NCI-H82 treated with DMSO at 0.1 percent for 48 hours (cell line): Measurements from ENCODE around the gene MAP1S.
A peak's percentile ranks its signal among the peaks of the same experiment; 100 is the strongest.
"Not testable (repeated sequence)": the region's sequence is repeated elsewhere in the genome, so short reads cannot be mapped to it uniquely, and the experiment has no call there.

Experiments used
- DNase-seq: peaks from one replicate; lab custom pipeline; 2025; ENCODE audit not compliant: unreplicated experiment; lab: John Stamatoyannopoulos, UW

The MAP1S gene

GRCh38 chr19:17762505-17763229 lies 43.4 kb downstream of the MAP1S start:
- DNase-seq, result peak; percentile 73

GRCh38 chr19:17764348-17764747 lies 45.1 kb downstream of the MAP1S start:
- no peak for DNase-seq

- no peak for DNase-seq
Measured at GRCh38 chr19:17765069-17765618, 45.9 kb downstream of the MAP1S start.

GRCh38 chr19:17766543-17767131 lies 47.4 kb downstream of the MAP1S start:
- DNase-seq, result peak; percentile 71

GRCh38 chr19:17767559-17767958 lies 48.3 kb downstream of the MAP1S start:
- no peak for DNase-seq

DNA sequence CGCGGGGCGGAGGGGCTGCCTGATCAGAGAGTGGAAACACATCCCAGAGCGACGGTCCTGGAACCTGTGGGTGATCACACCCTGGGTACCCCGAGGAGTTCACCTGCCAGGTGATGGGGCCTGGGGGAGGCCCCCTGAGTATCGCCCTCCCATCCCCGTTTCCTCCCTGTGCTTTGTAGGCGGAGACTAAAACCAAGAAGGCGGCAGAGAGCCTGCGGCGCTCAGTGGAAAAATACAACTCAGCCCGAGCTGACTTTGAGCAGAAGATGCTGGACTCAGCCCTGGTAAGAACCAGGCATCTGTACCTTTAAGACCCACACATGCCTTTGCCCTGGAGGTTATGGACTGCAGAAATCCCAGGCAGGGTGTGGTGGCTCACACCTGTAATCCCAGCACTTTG lies 51.3 kb downstream of the MAP1S start:
- no peak for DNase-seq

GRCh38 chr19:17772172-17772571 lies 52.9 kb downstream of the MAP1S start:
- no peak for DNase-seq

DNA sequence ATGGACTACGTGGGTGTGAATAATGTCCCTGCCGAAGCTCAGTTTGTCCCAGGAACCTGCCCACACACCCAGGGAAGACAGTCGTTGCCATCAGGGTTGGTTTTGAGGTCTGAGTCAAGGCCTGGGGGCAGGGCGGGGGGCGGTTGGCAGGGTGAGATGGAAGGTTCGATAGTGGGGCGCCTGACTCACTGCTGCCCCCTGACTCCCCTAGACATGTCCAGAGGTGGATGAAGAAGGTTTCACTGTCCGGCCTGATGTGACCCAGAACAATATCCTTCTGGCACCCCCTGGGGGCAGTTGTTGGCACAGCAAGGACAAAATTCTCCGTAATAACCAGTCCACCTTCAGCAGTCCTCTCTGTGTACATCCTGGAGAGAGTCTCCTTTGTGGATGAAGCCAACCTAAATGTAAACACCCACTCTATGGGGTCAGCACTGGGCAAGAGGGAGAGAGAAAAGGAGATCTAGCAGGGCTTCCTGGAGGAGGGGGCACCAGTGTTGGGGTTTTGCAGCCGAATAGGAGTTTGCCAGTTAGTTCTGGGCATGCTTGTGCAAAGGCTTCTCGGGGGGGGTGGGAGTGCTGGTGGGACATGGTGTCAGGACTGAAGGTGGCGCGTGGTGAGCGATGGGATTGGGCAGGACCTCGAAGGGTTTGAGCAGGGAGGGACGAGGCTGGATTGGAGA lies 56.1 kb downstream of the MAP1S start:
- no peak for DNase-seq

DNA sequence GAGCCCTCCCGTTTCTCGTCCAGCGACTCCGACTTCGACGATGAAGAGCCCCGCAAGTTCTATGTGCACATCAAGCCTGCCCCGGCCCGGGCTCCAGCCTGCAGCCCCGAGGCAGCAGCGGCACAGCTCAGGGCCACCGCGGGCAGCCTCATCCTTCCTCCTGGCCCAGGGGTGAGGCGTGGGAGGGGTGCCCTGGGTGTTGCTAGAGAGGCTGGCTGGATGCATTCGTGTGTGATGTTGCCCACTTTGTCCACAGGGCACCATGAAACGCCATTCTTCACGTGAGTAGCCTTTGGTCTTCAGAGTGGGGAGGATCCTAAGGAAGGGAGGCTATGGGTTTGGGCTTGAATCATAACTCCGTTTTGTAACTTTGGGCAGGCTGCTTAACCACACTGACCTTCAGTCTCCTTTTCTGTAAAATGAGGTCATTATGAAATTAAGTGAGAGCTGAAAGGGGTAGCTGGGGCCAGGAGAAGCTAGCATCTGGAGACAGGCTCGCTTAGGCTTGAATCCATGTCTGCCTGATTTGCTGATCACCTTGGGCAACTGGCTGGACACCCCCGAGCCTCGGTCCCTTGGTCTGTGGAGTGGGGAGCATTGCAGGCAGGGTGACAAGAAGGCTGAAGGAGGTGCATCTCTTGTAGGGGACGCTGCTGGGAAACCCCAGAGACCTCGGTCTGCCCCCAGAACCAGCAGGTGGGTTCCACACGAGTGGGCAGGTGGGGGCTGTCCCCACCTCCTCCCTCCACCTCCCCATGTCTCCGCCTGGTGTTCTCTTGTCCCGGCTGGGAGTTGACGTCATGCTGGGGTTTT lies 56.9 kb downstream of the MAP1S start:
- no peak for DNase-seq

DNA sequence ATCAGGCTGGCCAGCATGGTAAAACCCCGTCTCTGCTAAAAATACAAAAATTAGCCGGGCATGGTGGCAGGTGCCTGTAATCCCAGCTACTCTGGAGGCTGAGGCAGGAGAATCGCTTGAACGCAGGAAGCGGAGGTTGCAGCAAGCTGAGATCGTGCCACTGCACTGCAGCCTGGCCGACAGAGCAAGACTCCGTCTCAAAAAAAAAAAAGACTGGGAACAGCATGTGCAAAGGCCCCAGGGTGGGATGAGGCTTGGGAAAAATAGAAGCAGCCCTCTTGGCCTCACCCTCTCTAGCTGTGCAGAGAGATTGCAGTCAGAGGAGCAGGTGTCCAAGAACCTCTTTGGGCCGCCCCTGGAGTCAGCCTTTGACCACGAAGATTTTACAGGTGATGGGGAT lies 58.6 kb downstream of the MAP1S start:
- not testable (repeated sequence) for DNase-seq

DNA sequence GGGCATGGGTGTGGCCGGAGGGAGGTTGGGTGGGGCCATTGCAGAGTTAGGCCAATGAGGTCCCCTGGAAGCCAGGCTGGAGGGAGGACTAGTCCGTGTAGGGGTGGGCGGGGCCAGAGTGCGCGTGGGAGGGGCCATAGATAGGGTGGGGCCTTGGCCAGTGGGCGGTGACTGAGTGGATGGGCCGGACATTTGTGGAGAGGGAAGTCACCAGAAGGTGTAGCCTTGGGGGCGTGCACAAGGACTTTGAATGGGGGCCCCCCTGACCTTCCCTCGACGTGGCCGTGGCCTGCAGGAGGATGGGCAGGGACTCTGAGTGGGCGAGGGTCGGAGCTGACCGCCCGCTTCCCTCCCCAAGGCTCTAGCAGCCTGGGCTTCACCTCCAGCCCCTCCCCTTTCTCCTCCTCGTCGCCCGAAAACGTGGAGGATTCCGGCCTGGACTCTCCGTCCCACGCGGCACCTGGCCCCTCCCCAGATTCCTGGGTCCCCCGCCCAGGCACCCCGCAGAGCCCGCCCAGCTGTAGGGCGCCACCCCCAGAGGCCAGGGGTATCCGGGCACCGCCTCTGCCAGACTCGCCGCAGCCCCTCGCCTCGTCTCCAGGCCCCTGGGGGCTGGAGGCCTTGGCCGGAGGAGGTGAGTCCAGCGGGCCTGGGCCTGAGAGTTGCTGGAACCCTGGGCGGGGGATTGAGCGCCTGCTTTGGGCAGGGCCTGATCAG lies 59.1 kb downstream of the MAP1S start:
- peak; percentile 88 for DNase-seq

GRCh38 chr19:17778968-17779929 lies 60.0 kb downstream of the MAP1S start:
- peak; percentile 32 for DNase-seq

DNA sequence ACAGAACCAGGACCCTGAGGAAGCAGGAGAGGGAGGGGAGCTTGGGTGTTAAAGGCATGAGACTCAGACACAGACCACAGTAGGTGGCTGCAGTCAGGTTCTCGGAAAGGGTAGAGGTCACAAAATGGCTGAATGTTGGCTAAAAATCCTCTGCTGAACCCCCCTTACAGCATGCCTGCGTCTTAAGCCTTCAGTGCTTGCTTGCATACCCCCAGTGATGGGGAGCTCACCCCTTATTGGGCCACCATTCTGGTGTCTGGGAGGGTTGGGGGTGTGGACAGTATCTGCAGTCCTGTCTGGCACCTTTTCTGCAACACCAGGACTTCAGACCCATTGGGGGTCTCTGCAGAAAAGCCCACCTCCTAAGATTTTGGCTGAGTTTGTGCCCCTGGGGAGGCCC lies 61.5 kb downstream of the MAP1S start:
- no peak for DNase-seq

DNA sequence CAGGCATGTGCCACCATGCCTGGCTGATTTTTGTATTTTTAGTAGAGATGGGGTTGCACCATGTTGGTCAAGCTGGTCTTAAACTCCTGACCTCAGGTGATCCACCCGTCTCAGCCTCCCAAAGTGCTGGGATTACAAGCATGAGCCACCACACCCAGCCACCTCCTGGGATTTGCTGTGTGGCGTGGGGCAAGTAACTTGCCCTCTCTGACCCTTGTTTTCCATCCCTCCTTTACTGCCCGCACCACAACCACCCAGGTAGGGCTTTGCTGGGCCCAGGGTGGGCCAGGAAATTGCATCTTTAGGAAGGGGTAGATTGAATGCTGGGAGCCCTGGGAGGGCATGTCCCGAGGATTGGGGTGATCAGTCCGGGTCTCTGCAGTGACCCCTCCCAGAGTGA lies 64.4 kb downstream of the MAP1S start:
- not testable (repeated sequence) for DNase-seq
